Thyroid gland (tissue), 4 donors: Measurements from ENCODE around the gene FNDC10.

Experiments used
- CTCF ChIP-seq, 6 experiments: fragments of 200-600 bp in 3 of 6; fragments of 450-650 bp in 3 of 6; sonication (generic) in 3 of 6; IDR thresholded peaks; one replicate each; pipeline ENCODE4 v1.5.1; 2016 to 2019; ENCODE audit warnings: antibody characterized with exemption in 6 of 6, mild to moderate bottlenecking in 2 of 6, inconsistent platforms in 1 of 6, moderate library complexity in 1 of 6
- POLR2A ChIP-seq, 2 donors: fragments of 450-650 bp; IDR thresholded peaks; one replicate each; pipeline ENCODE4 v1.6.1; 2017; ENCODE audit warnings: antibody characterized with exemption in 2 of 2, mild to moderate bottlenecking in 2 of 2, moderate library complexity in 1 of 2

- no peak for TF ChIP-seq CTCF (IDR thresholded peaks at IDR 0.05)
- no peak for TF ChIP-seq POLR2A (IDR thresholded peaks at IDR 0.05)
Observed at GRCh38 chr1:1629430-1630190, 29.7 kb upstream of the FNDC10 start.
